ENCODE results near the gene KIF26B. TPM values are rescaled to one million over a fixed set of nuclear protein-coding genes. Genes with fewer than 3 reads are reported as not detected.

Gene KIF26B
- total RNA-seq, 5 donors from 2014 or later (not counting 1 experiment from before 2014, with no cell fraction given), result 0.03 to 0.06 (median 0.05) TPM; not detected in 2

DNA sequence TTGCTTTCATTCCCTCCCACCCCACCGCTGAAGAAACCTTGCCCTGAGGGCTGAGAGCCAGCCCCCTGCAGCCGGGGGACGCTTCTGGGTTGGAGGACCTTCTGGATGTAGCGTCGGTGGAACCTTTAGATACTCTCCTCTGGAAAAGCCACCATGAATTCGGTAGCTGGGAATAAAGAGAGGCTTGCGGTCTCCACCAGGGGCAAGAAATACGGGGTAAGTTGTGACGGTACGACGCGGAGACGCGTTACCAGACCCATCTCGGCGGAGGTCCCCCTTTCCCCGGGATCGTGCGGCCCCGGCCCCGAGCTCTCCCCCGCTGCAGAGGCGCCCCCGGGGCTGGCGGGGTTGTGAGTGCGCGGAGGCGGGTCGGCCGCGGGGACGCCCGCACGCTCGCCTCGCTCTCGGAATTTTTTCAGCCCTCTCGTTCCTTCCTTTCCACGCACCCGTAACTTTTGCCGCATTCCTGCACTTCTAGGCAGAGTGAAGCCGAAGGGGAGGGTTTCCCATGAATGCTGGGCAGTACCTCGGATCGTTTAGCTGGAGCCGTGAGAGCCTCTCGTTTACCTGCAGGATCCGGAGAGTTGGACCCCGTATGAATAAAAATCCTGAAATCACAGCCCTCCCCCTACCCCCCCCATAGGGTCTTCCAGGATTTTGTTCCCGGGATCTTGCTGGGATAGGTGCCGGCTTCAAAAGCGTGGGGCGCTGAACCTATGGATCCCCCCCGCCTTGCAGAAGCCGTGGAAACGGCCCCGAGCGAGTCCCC, 671 bp downstream of the KIF26B start:
- Mint-ChIP-seq H3K9me3 (peaks cover 0 to 7% (median 3%) of the 10 kb centered on the region in 3 donors), H3K27ac (no peak overlapping the region), H3K4me3 (peak overlapping the region; percentile 71 to 84 (median 74)), H3K4me1 (peaks cover 22 to 31% (median 27%) of the 10 kb centered on the region in 3 donors), H3K27me3 (peaks cover 52 to 72% of the 10 kb centered on the region in 2 donors), H3K36me3 (no peaks in the 10 kb centered on the region)
- Histone ChIP-seq H3K27me3 (replicated peaks in 1 of 2; ENCODE audit: control insufficient read depth in 2 of 2, extremely low read depth in 1 of 2, insufficient read depth in 2 of 2, low read length in 1 of 2) (peaks cover 2 to 50% of the 10 kb centered on the region in 2 experiments), H3K4me3 (ENCODE audit: control insufficient read depth in 1 of 2, extremely low read depth in 1 of 2, low read length in 1 of 2) (peak overlapping the region; percentile 38 to 90), H3K9me3 (no peaks in the 10 kb centered on the region), H3K36me3 (ENCODE audit: control insufficient read depth in 2 of 2, extremely low read depth in 1 of 2, insufficient read depth in 1 of 2, low read length in 1 of 2) (no peaks in the 10 kb centered on the region), H3K27ac (ENCODE audit: low read length) (no peak overlapping the region), H3K4me1 (ENCODE audit: control insufficient read depth in 1 of 2, extremely low read depth in 1 of 2, insufficient read depth in 2 of 2, low read length in 2 of 2) (peaks cover 3 to 38% of the 10 kb centered on the region in 2 experiments)
- ChIA-PET POLR2A (interaction anchor here in 1 of 2 donors (0.6 kb wide), 1 partner anchor 1155 kb away, joined by 7 read pairs; no protein-coding TSS in a partner anchor), CTCF (interaction anchor here (0.5 to 1.0 kb wide), 3 partner anchors 19 to 848 kb away, joined by 3 to 4 read pairs (median 3); no protein-coding TSS in a partner anchor)
- DNase-seq (peak in 2 of 35 experiments; percentile 11 to 12), ATAC-seq (replicated peaks in 1 of 4) (no peak)
- 2% methylated on average over 45 of the region's 57 CpGs for WGBS (ENCODE audit: insufficient coverage)

DNA sequence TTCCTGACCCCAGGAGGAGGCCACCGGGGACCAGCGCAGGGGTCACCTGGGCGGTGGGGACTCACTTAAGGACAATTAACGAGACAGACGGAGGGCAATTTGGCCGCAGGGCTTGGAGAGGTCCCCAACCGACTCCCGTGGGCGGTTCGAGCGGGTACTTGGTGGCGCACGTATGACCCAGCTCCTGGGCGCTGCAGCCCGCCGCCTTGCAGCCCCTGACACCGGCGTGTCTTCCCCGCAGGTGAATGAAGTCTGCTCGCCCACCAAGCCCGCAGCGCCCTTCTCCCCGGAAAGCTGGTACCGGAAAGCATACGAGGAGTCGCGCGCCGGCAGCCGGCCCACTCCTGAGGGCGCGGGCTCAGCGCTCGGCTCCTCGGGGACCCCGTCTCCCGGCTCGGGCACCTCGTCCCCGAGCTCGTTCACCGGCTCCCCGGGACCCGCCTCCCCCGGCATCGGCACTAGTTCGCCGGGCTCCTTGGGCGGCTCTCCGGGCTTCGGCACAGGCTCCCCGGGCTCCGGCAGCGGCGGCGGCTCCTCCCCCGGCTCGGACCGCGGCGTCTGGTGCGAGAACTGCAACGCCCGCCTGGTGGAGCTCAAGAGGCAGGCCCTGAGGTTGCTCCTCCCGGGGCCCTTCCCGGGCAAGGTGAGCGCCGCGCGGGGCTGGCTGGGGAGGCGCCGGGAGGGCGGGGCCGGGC, 1.4 kb downstream of the KIF26B start:
- no peaks in the 10 kb centered on the region for H3K9me3 ChIP-seq
- Mint-ChIP-seq H3K27ac (no peak overlapping the region), H3K36me3 (no peaks in the 10 kb centered on the region), H3K4me3 (peak overlapping the region; percentile 71 to 84 (median 74)), H3K9me3 (peaks cover 0 to 7% (median 3%) of the 10 kb centered on the region in 3 donors), H3K27me3 (peaks cover 45 to 65% of the 10 kb centered on the region in 2 donors), H3K4me1 (peaks cover 22 to 31% (median 27%) of the 10 kb centered on the region in 3 donors)
- no peaks in the 10 kb centered on the region for H3K36me3 ChIP-seq (ENCODE audit: control insufficient read depth in 2 of 2, extremely low read depth in 1 of 2, insufficient read depth in 1 of 2, low read length in 1 of 2)
- peak; percentile 82 to 90 (median 88) for ATAC-seq (replicated peaks in 1 of 4)
- H3K4me1 ChIP-seq (ENCODE audit: control insufficient read depth in 1 of 2, extremely low read depth in 1 of 2, insufficient read depth in 2 of 2, low read length in 2 of 2), result peaks cover 3 to 38% of the 10 kb centered on the region in 2 experiments
- ChIA-PET POLR2A (interaction anchor here in 1 of 2 donors (0.5 to 0.6 kb wide), 2 partner anchors 292 to 595 kb away, joined by 3 to 5 read pairs; partner anchors contain the start of gene HNRNPU), CTCF (interaction anchor here (0.5 to 1.0 kb wide), 5 partner anchors 9 to 1258 kb away, joined by 3 to 5 read pairs (median 3); no protein-coding TSS in a partner anchor)
- no peak overlapping the region for H3K27ac ChIP-seq (ENCODE audit: low read length)
- peaks cover 2 to 46% of the 10 kb centered on the region in 2 experiments for H3K27me3 ChIP-seq (replicated peaks in 1 of 2; ENCODE audit: control insufficient read depth in 2 of 2, extremely low read depth in 1 of 2, insufficient read depth in 2 of 2, low read length in 1 of 2)
- H3K4me3 ChIP-seq (ENCODE audit: control insufficient read depth in 1 of 2, extremely low read depth in 1 of 2, low read length in 1 of 2), result peak overlapping the region; percentile 38 to 90
- under 1% methylated on average over 74 of the region's 74 CpGs for WGBS (ENCODE audit: insufficient coverage)
- peak; percentile 32 to 75 (median 57) for DNase-seq

- DNase-seq (peak in 1 of 35 experiments; percentile 8), ATAC-seq (replicated peaks in 1 of 4) (no peak)
- H3K27ac Mint-ChIP-seq, result no peak overlapping the region
- WGBS (ENCODE audit: insufficient coverage), result 8% methylated on average over 37 of the region's 44 CpGs
- CTCF ChIA-PET, result interaction anchor here (0.5 to 1.0 kb wide), 7 partner anchors 9 to 1294 kb away, joined by 3 to 5 read pairs (median 3); no protein-coding TSS in a partner anchor
- H3K4me1 Mint-ChIP-seq, result peaks cover 22 to 31% (median 27%) of the 10 kb centered on the region in 3 donors
- peak overlapping the region; percentile 62 to 84 (median 73) for H3K4me3 Mint-ChIP-seq
- H3K27me3 Mint-ChIP-seq, result peaks cover 38 to 57% of the 10 kb centered on the region in 2 donors
- peaks cover 3 to 38% of the 10 kb centered on the region in 2 experiments for H3K4me1 ChIP-seq (ENCODE audit: control insufficient read depth in 1 of 2, extremely low read depth in 1 of 2, insufficient read depth in 2 of 2, low read length in 2 of 2)
- H3K9me3 Mint-ChIP-seq, result peaks cover 0 to 7% (median 3%) of the 10 kb centered on the region in 3 donors
- POLR2A ChIA-PET, result interaction anchor here in 1 of 2 donors (0.5 to 0.6 kb wide), 2 partner anchors 293 to 594 kb away, joined by 3 to 5 read pairs; partner anchors contain the start of gene HNRNPU
- peaks cover 2 to 47% of the 10 kb centered on the region in 2 experiments for H3K27me3 ChIP-seq (replicated peaks in 1 of 2; ENCODE audit: control insufficient read depth in 2 of 2, extremely low read depth in 1 of 2, insufficient read depth in 2 of 2, low read length in 1 of 2)
- peak overlapping the region in 1 of 2 donors; percentile 53 for H3K4me3 ChIP-seq (ENCODE audit: control insufficient read depth in 1 of 2, extremely low read depth in 1 of 2, low read length in 1 of 2)
- H3K27ac ChIP-seq (ENCODE audit: low read length), result no peak overlapping the region
- H3K36me3 ChIP-seq (ENCODE audit: control insufficient read depth in 2 of 2, extremely low read depth in 1 of 2, insufficient read depth in 1 of 2, low read length in 1 of 2), result no peaks in the 10 kb centered on the region
- no peaks in the 10 kb centered on the region for H3K36me3 Mint-ChIP-seq
- no peaks in the 10 kb centered on the region for H3K9me3 ChIP-seq
Measured at GRCh38 chr1:245156736-245157505, 2.1 kb downstream of the KIF26B start.

GRCh38 chr1:245158913-245159312, 4.1 kb downstream of the KIF26B start:
- Histone ChIP-seq H3K27me3 (replicated peaks in 1 of 2; ENCODE audit: control insufficient read depth in 2 of 2, extremely low read depth in 1 of 2, insufficient read depth in 2 of 2, low read length in 1 of 2) (peaks cover 2 to 37% of the 10 kb centered on the region in 2 experiments), H3K27ac (ENCODE audit: low read length) (no peak overlapping the region), H3K4me1 (ENCODE audit: control insufficient read depth in 1 of 2, extremely low read depth in 1 of 2, insufficient read depth in 2 of 2, low read length in 2 of 2) (peaks cover 0 to 29% of the 10 kb centered on the region in 2 experiments), H3K4me3 (ENCODE audit: control insufficient read depth in 1 of 2, extremely low read depth in 1 of 2, low read length in 1 of 2) (no peak overlapping the region), H3K36me3 (ENCODE audit: control insufficient read depth in 2 of 2, extremely low read depth in 1 of 2, insufficient read depth in 1 of 2, low read length in 1 of 2) (no peaks in the 10 kb centered on the region), H3K9me3 (no peaks in the 10 kb centered on the region)
- DNase-seq, result no peak
- ChIA-PET POLR2A (no interaction called here), CTCF (no interaction called here)
- Mint-ChIP-seq H3K27me3 (peaks cover 33 to 46% of the 10 kb centered on the region in 2 donors), H3K4me1 (peaks cover 12 to 20% (median 16%) of the 10 kb centered on the region in 3 donors), H3K27ac (no peak overlapping the region), H3K36me3 (no peaks in the 10 kb centered on the region), H3K9me3 (peaks cover 0 to 7% (median 3%) of the 10 kb centered on the region in 3 donors), H3K4me3 (no peak overlapping the region)
- ATAC-seq (replicated peaks in 1 of 4), result no peak
- WGBS (ENCODE audit: insufficient coverage), result 70% methylated on average over 3 of the region's 3 CpGs

DNA sequence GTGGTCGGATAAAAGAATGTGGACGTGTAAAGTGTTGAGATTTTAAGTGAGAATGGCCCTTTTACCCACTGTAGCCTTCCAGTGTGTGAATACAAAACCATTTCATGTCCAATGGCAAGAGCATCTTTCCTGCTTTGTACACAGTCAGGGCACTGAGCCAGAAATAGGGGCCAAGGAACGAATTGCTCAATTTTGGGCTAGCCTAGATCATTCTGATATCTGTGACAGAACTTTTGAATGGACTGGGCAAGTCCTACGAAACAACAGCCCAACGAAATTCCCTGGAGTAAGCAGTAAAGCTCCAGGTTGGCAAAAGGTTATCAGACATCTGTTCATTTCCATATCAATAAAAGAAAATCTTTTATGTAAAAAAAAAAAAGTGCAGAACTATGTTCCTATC, 5.5 kb downstream of the KIF26B start:
- no peak for DNase-seq
- CTCF ChIA-PET, result no interaction called here
- POLR2A ChIA-PET, result interaction anchor here in 1 of 2 donors (0.6 kb wide), 1 partner anchor 1290 kb away, joined by 5 read pairs; no protein-coding TSS in a partner anchor
- Histone ChIP-seq H3K4me3 (ENCODE audit: control insufficient read depth in 1 of 2, extremely low read depth in 1 of 2, low read length in 1 of 2) (no peak overlapping the region), H3K4me1 (ENCODE audit: control insufficient read depth in 1 of 2, extremely low read depth in 1 of 2, insufficient read depth in 2 of 2, low read length in 2 of 2) (peaks cover 0 to 16% of the 10 kb centered on the region in 2 experiments), H3K36me3 (ENCODE audit: control insufficient read depth in 2 of 2, extremely low read depth in 1 of 2, insufficient read depth in 1 of 2, low read length in 1 of 2) (no peaks in the 10 kb centered on the region), H3K9me3 (no peaks in the 10 kb centered on the region), H3K27me3 (replicated peaks in 1 of 2; ENCODE audit: control insufficient read depth in 2 of 2, extremely low read depth in 1 of 2, insufficient read depth in 2 of 2, low read length in 1 of 2) (peaks cover 2 to 33% of the 10 kb centered on the region in 2 experiments), H3K27ac (ENCODE audit: low read length) (no peak overlapping the region)
- no peak overlapping the region for H3K27ac Mint-ChIP-seq
- H3K36me3 Mint-ChIP-seq, result no peaks in the 10 kb centered on the region
- WGBS (ENCODE audit: insufficient coverage), result 50% methylated on average over 1 of the region's 5 CpGs
- no peak overlapping the region for H3K4me3 Mint-ChIP-seq
- H3K9me3 Mint-ChIP-seq, result peaks cover 0 to 7% (median 3%) of the 10 kb centered on the region in 3 donors
- ATAC-seq (replicated peaks in 1 of 4), result no peak
- H3K4me1 Mint-ChIP-seq, result peaks cover 7 to 15% (median 10%) of the 10 kb centered on the region in 3 donors
- peaks cover 37 to 52% of the 10 kb centered on the region in 2 donors for H3K27me3 Mint-ChIP-seq
